Caco-2 (cell line): ENCODE data around the gene RUBCN. TPM values are rescaled to one million over a fixed set of nuclear protein-coding genes. Genes with fewer than 3 reads are reported as not detected.
A peak's percentile ranks its signal among the peaks of the same experiment; 100 is the strongest.

Experiments used
- BruUV-seq: library from RNA; stranded (reverse); fragments of 400-500 nt; replicated peaks from 2 replicates; lab custom pipeline; 2021; lab: Mats Ljungman, UMichigan
- CTCF ChIA-PET: fragments of 300-600 bp; sonication (Branson Sonifier 250); formaldehyde crosslinking; loops from one replicate; lab custom pipeline; 2022; ENCODE audit warnings: antibody characterized with exemption; lab: Charles Lee
- POLR2A ChIA-PET: fragments of 300-600 bp; sonication (Branson Sonifier 250); formaldehyde crosslinking; loops from one replicate; lab custom pipeline; 2022; ENCODE audit warnings: antibody characterized with exemption; lab: Charles Lee
- DNase-seq, 2 experiments: peaks; one replicate each; pipeline versions ENCODE4 v3.0.0 to v3.0.0-alpha.2; 2020 to 2022
- H3K27me3 ChIP-seq: replicated peaks from 2 replicates; pipeline ENCODE4 v1.6.0; 2011; ENCODE audit warnings: low read length; ENCODE audit not compliant: control insufficient read depth, insufficient read depth
- H3K36me3 ChIP-seq: 2 replicates; pipeline ENCODE4 v1.5.1; 2011; ENCODE audit warnings: low read length; ENCODE audit not compliant: control insufficient read depth, insufficient read depth
- H3K4me1 ChIP-seq: fragments of 250-450 bp; sonication (Bioruptor Pico); 2 replicates; pipeline ENCODE4 v1.5.1; 2020; ENCODE audit warnings: mild to moderate bottlenecking
- H3K4me3 ChIP-seq: 2 replicates; pipeline ENCODE4 v1.5.1; 2011; ENCODE audit warnings: low read depth, mild to moderate bottlenecking, control low read depth, low read length
- H3K9me3 ChIP-seq: fragments of 250-450 bp; sonication (Bioruptor Pico); 2 replicates; pipeline ENCODE4 v1.5.1; 2020; ENCODE audit warnings: mild to moderate bottlenecking, moderate library complexity
- H3K27ac Mint-ChIP-seq: one replicate; pipeline ENCODE4 v1.8.0; 2022; ENCODE audit warnings: mixed read lengths; ENCODE audit not compliant: unreplicated experiment
- H3K27me3 Mint-ChIP-seq: one replicate; pipeline ENCODE4 v1.8.0; 2022; ENCODE audit warnings: mixed read lengths; ENCODE audit not compliant: insufficient read depth, unreplicated experiment
- H3K36me3 Mint-ChIP-seq: one replicate; pipeline ENCODE4 v1.8.0; 2022; ENCODE audit warnings: mild to moderate bottlenecking, mixed read lengths; ENCODE audit not compliant: insufficient read depth, unreplicated experiment
- H3K4me1 Mint-ChIP-seq: one replicate; pipeline ENCODE4 v1.8.0; 2022; ENCODE audit warnings: low read depth, mixed read lengths; ENCODE audit not compliant: unreplicated experiment
- H3K4me3 Mint-ChIP-seq: one replicate; pipeline ENCODE4 v1.8.0; 2022; ENCODE audit warnings: mild to moderate bottlenecking, moderate library complexity, mixed read lengths; ENCODE audit not compliant: unreplicated experiment
- H3K9me3 Mint-ChIP-seq: one replicate; pipeline ENCODE4 v1.8.0; 2022; ENCODE audit warnings: mixed read lengths; ENCODE audit not compliant: unreplicated experiment
- intact Hi-C: fragments of 100-400 bp; cut with micrococcal nuclease; formaldehyde crosslinking; loops from one replicate; pipeline ENCODE4 v1.10.0; 2022; ENCODE audit not compliant: unreplicated experiment
- total RNA-seq: library from RNA; stranded (reverse); gene quantifications from 2 replicates; pipeline ENCODE4 v1.2.3, GENCODE V29; 2022
- TF ChIP-seq, protein P1 (sequence below), 2 experiments: fragments of 200-600 bp in 1 of 2; IDR thresholded peaks; 1 replicate in 1 of 2; 2 replicates in 1 of 2; pipeline versions ENCODE4 v1.5.1 to v1.8.0; 2011 to 2022; ENCODE audit warnings: antibody characterized with exemption in 1 of 2, control low read depth in 1 of 2, inconsistent platforms in 1 of 2, low read depth in 1 of 2, low read length in 1 of 2, mild to moderate bottlenecking in 1 of 2, moderate library complexity in 1 of 2; ENCODE audit not compliant: insufficient read depth in 1 of 2, severe bottlenecking in 1 of 2, unreplicated experiment in 1 of 2

RUBCN gene
- total RNA-seq, 1 experiment from 2014 or later: 10.6 TPM

DNA sequence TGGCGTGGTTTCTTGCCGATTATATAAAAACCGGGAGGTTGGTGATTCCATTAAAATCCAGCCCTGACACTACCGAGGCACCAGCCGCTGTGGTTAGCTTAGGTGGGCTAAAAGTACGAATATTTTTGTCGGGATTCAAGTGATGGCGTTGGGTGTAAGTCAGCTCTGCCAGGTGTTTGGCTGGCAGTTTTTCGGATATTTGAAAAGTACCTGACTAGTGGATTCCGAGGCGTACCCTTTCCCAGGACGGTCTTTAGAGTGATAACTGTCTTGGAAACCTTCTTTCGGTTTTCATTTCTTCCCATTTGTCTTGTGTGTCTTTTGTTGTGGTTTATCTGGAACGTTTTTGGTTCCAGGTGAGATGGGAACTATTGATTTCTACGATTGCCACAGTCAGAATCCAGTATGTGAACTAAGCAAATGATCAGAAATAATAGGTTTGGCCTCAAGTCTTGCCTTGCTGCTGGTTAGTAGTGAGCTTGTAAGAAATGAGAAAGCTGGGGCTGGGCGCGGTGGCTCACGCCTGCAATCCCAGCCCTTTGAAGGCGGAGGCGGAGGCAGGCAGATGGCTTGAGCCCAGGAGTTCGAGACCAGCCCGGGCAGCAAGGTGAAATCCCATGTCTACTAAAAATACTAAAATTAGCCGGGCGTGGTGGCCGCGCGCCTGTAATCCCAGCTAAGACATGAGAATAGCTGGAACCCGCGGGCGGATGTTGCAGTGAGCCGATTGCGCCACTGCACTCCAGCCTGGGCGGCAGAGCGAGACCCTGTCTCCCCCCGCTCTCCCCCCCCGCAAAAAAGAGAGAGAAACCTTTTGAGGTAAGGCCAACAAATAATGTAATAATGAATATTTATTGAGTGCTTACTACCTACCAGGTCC is 14.4 kb upstream of the RUBCN start:
- no TSS peak for BruUV-seq
- H3K4me3 ChIP-seq: peak overlapping the region; percentile 85
- TF ChIP-seq, protein P1, sequence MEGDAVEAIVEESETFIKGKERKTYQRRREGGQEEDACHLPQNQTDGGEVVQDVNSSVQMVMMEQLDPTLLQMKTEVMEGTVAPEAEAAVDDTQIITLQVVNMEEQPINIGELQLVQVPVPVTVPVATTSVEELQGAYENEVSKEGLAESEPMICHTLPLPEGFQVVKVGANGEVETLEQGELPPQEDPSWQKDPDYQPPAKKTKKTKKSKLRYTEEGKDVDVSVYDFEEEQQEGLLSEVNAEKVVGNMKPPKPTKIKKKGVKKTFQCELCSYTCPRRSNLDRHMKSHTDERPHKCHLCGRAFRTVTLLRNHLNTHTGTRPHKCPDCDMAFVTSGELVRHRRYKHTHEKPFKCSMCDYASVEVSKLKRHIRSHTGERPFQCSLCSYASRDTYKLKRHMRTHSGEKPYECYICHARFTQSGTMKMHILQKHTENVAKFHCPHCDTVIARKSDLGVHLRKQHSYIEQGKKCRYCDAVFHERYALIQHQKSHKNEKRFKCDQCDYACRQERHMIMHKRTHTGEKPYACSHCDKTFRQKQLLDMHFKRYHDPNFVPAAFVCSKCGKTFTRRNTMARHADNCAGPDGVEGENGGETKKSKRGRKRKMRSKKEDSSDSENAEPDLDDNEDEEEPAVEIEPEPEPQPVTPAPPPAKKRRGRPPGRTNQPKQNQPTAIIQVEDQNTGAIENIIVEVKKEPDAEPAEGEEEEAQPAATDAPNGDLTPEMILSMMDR (IDR thresholded peaks at IDR 0.05; ENCODE audit: insufficient read depth in 1 of 2, low read depth in 1 of 2, low read length in 1 of 2, severe bottlenecking in 1 of 2, unreplicated experiment in 1 of 2): no peak
- H3K36me3 ChIP-seq: no peaks in the 10 kb centered on the region
- peaks cover 13% of the 10 kb centered on the region for H3K4me1 ChIP-seq
- peaks cover 6% of the 10 kb centered on the region for H3K4me1 Mint-ChIP-seq
- no peaks in the 10 kb centered on the region for H3K36me3 Mint-ChIP-seq
- DNase-seq: peak in 1 of 2 experiments; percentile 16
- intact Hi-C loops: no loop called here
- no peaks in the 10 kb centered on the region for H3K27me3 ChIP-seq
- no peaks in the 10 kb centered on the region for H3K9me3 ChIP-seq
- peak overlapping the region; percentile 91 for H3K4me3 Mint-ChIP-seq
- no peaks in the 10 kb centered on the region for H3K9me3 Mint-ChIP-seq
- CTCF ChIA-PET: interaction anchor here (0.7 to 1.0 kb wide), 2 partner anchors 155 to 1695 kb away, joined by 3 read pairs; no protein-coding TSS in a partner anchor
- POLR2A ChIA-PET: no interaction called here
- peak overlapping the region; percentile 49 for H3K27ac Mint-ChIP-seq
- no peaks in the 10 kb centered on the region for H3K27me3 Mint-ChIP-seq

DNA sequence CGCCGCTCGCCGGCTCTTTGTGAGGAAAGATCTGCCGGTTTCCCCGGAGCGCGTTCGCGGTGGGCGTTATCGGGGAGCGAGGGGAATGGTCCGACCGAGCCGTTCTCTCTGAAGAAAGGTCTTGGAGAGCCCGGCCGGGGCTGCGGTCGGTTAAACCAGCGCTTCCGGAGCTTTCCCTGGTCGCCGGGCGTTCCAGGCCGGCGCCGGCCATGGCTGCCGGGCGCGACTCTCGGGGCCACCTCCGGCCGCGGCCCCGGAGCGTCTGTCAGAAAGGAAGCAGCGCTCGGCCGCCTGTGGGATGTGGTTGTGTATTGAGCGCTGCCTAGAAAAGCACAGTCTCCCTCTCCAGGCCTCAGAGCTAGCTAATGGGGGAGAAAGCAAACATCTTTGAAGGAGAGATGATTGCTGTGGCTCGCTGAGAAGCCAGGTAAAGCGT is 13.7 kb upstream of the RUBCN start:
- Histone ChIP-seq H3K4me1 (peaks cover 13% of the 10 kb centered on the region), H3K9me3 (no peaks in the 10 kb centered on the region), H3K4me3 (peak overlapping the region; percentile 85), H3K27me3 (no peaks in the 10 kb centered on the region), H3K36me3 (no peaks in the 10 kb centered on the region)
- peak overlapping the region; percentile 49 for H3K27ac Mint-ChIP-seq
- DNase-seq: peak; percentile 43 to 53
- intact Hi-C loops: no loop called here
- H3K4me1 Mint-ChIP-seq: peaks cover 6% of the 10 kb centered on the region
- H3K4me3 Mint-ChIP-seq: peak overlapping the region; percentile 91
- POLR2A ChIA-PET: no interaction called here
- no peaks in the 10 kb centered on the region for H3K27me3 Mint-ChIP-seq
- TF ChIP-seq, protein P1 (IDR thresholded peaks at IDR 0.05; ENCODE audit: insufficient read depth in 1 of 2, low read depth in 1 of 2, low read length in 1 of 2, severe bottlenecking in 1 of 2, unreplicated experiment in 1 of 2): no peak
- H3K9me3 Mint-ChIP-seq: no peaks in the 10 kb centered on the region
- CTCF ChIA-PET: interaction anchor here (0.6 to 0.7 kb wide), 3 partner anchors 38 to 1695 kb away, joined by 3 to 8 read pairs (median 4); no protein-coding TSS in a partner anchor
- BruUV-seq: no TSS peak
- H3K36me3 Mint-ChIP-seq: no peaks in the 10 kb centered on the region

DNA sequence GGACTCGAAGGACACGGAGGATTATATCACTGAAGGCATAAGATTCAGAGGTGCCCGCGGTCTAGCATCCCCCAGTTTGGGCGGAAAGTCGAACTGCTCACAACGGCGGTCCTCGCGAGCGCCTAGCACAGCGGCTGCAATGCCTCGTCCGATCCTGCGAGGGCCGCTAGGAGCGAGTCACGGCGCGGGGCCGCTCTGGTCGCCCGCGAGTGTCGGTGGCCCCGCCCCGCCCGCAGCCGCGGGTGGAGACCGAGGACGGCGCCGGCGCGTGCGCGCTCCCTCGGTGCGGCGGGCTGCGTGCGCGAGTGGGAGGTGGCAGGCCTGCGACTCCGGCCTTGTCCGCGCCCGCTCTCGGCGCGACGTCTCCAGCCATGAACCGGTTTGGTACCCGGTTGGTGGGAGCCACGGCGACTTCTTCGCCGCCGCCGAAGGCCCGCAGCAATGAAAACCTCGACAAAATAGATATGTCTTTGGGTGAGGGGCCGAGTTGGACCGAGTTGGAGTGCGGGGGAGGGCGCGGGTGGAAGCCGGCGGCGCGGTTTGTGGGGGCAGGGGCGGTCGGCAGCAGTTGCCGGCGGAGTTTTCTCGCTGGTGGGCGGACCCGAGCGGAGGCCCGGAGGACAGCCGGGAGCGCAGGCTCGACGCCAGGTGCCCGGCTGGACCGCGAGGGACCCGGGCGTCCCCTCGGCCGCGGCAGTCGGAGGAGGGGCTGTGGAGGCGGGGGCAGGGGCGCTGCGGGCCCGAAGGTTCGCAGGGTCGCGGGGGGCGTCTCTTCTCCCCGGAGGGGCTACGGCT is 13.1 kb upstream of the RUBCN start, which contains the start of gene FYTTD1:
Gene FYTTD1, plus strand, starts transcription at position 283 of the 795 bp plus-strand sequence. Its CDS starts 89 bp downstream, at position 372.
- Histone ChIP-seq H3K27me3 (no peaks in the 10 kb centered on the region), H3K4me1 (peaks cover 13% of the 10 kb centered on the region), H3K36me3 (no peaks in the 10 kb centered on the region), H3K4me3 (peak within 1 kb of the TSS; percentile 85), H3K9me3 (no peaks in the 10 kb centered on the region)
- intact Hi-C loops: no loop called here
- peak within 1 kb of the TSS; percentile 94 for H3K27ac Mint-ChIP-seq
- H3K36me3 Mint-ChIP-seq: no peaks in the 10 kb centered on the region
- H3K4me3 Mint-ChIP-seq: peak within 1 kb of the TSS; percentile 91
- no peaks in the 10 kb centered on the region for H3K27me3 Mint-ChIP-seq
- peaks cover 3% of the 10 kb centered on the region for H3K4me1 Mint-ChIP-seq
- ChIA-PET CTCF (interaction anchor here (0.6 to 1.2 kb wide), 3 partner anchors 14 to 71 kb away, joined by 4 to 8 read pairs (median 4); no protein-coding TSS in a partner anchor), POLR2A (interaction anchor here (0.7 kb wide), 1 partner anchor 234 kb away, joined by 3 read pairs; no protein-coding TSS in a partner anchor)
- H3K9me3 Mint-ChIP-seq: no peaks in the 10 kb centered on the region
- DNase-seq: peak; percentile 86 to 90
- TF ChIP-seq, protein P1 (IDR thresholded peaks at IDR 0.05; ENCODE audit: insufficient read depth in 1 of 2, low read depth in 1 of 2, low read length in 1 of 2, severe bottlenecking in 1 of 2, unreplicated experiment in 1 of 2): peak in 1 of 2 experiments; percentile 36
- BruUV-seq: no TSS peak
